Esophagus mucosa (tissue), 1 donor: ENCODE data around the gene SEPSECS. TPM values are rescaled to one million over a fixed set of nuclear protein-coding genes. Genes with fewer than 3 reads are reported as not detected.
"Not testable (repeated sequence)": the region's sequence is repeated elsewhere in the genome, so short reads cannot be mapped to it uniquely, and the experiment has no call there.

Source experiments
- ATAC-seq: fragments of 200-7000 bp; cut with Tn5 transposase; one replicate; pipeline ENCODE4 v1.9.1; 2020
- total RNA-seq: library from RNA; stranded (reverse); gene quantifications from one replicate; pipeline ENCODE4 v1.2.4, GENCODE V29; 2023
- donor health status: DM: yes; HTN: yes; CAD: no.

Gene SEPSECS
- total RNA-seq, 1 donor from 2014 or later, result 4.4 TPM

GRCh38 chr4:25108556-25108955, 51.7 kb downstream of the SEPSECS start:
- no peak for ATAC-seq

DNA sequence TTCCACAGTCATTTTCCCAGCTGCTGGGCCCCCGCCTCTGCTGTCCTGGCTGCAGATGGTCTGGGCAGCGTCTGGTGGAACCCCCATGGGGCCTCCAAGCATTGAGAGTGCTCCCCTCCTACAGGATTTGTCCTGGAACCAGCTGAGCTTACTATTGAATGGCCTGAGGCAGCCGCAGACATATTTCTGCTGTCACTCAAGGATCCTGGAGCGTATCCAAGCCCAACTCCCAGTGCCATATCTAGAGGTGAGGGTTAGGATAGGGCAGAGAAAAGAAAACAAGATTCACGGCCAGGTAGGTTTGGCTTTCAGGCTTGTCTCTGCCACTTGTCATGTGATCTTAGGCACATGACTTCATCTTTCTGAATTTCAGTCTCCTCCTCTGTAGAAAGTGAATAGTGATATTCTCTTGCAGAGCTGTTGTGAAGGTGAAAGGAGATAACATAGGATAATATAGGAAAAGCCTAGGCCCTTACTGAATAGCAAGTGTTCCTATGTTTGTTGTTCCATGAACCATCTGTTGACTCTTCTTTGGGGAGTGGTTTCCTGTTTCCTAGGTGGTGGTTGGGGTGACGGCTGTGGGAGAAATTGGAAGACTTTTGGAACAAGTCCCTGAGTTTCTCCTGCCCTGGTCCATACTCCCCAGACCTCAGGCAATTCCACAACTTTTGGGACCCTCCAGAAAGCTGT, 52.3 kb downstream of the SEPSECS start:
- no peak for ATAC-seq

GRCh38 chr4:25106363-25107151, 53.7 kb downstream of the SEPSECS start:
- ATAC-seq, result no peak

GRCh38 chr4:25104591-25104990, 55.7 kb downstream of the SEPSECS start:
- no peak for ATAC-seq

DNA sequence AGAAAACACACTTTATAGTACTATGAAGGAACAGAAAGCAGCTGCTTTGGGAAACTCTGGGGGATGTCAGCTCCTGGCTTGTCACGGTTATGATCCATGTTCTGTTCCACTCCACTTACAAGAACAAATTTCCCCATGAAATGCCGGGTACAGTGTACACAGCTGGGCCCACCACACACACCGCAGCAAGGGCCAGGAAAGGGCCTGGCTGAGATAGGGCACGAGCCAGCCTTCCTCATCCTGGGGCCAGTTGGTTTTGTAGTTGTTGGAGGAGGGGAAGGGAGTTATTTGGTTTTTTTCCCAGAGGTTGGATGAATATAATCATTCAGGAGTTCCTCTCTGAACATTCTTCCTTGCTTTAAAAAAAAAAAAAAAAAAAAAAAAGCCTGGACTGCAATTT, 56.8 kb downstream of the SEPSECS start:
- ATAC-seq, result no peak

- no peak for ATAC-seq
Observed at GRCh38 chr4:25101836-25102235, 58.4 kb downstream of the SEPSECS start.

- ATAC-seq, result no peak
Observed at GRCh38 chr4:25100710-25101109, 59.5 kb downstream of the SEPSECS start.

- ATAC-seq, result no peak
Observed at GRCh38 chr4:25100021-25100555, 60.2 kb downstream of the SEPSECS start.

DNA sequence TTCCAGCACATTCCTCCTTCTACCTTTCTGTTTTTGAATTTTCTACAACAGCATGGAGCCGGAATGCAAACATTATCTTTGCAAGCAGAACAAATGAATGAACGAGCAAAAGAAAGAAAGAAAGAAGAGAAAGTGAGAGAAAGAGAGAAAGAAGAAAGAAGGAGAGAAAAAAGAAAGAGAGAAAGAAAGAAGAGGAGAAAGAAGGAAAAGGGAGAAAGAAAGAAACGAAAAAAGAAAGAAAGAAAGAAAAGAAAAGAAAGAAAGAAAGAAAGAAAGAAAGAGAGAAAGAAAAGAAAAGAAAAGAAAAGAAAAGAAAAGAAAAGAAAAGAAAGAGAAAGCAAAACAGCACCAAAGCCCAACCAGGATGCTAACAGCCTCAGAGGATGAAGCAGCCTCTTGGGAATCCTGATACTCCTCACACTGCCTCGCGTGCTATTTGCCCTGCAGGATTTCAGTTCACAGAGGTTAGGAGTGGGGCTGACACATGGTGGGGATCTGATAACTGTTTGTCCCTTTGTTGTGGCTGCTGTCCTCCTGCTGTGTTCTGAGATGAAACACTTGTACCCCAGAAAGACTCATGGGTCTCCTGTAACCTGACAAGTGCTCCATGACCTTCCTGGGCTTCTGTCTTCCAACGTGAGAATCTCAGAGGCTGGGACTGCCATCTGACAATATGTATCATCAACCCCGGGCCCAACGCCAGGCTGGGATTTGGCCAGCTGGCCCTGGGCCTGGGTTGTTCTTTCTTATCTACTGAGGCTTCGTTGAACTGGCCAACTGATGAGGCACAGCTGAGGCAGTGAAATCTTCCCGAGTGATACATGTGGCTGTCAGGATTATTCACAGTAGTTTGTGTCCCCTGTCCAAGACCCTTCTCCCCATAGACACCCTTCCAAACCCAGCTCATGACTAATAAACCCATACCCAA, 61.0 kb downstream of the SEPSECS start:
- ATAC-seq, result peak; percentile 52

- ATAC-seq, result no peak
Observed at GRCh38 chr4:25096981-25097443, 63.2 kb downstream of the SEPSECS start.

GRCh38 chr4:25096251-25096980, 63.8 kb downstream of the SEPSECS start:
- no peak for ATAC-seq

- ATAC-seq, result no peak
Observed at GRCh38 chr4:25095837-25096236, 64.4 kb downstream of the SEPSECS start.

GRCh38 chr4:25092139-25092538, 68.1 kb downstream of the SEPSECS start:
- ATAC-seq, result no peak

GRCh38 chr4:25090516-25090915, 69.7 kb downstream of the SEPSECS start:
- no peak for ATAC-seq

DNA sequence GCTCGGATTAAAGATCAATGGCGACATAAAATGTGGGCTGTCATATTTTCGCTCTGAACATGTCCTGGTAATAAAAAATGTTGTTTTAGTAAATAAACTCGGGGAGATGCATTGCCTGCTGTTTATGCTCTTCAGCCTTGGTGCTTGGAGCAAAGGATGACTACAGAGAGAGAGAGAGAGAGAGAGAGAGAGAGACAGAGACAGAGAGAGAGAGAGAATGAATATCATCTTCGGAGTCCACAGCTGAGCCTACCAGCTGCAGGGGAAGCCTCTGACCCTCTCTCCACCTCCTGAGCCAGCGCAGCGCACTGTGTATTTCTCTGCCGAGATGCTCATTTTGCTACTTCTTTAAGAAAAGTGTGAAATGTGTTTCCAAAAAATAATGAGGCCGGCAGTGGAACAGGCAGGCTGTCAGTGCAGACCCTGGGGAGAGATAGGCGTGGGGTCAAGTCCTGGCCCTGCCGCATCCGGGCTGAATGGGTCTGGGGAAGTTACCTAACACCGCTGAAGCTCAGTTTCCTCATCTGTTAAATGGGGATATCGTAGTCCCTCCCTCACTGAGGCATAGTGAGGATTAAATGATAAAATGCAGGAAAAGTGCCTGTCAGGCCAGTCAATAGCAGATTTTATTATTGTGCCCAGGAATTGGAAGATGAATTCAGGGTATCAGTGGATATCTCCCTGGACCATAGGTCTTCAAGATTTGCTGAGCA, 71.0 kb downstream of the SEPSECS start:
- no peak for ATAC-seq

DNA sequence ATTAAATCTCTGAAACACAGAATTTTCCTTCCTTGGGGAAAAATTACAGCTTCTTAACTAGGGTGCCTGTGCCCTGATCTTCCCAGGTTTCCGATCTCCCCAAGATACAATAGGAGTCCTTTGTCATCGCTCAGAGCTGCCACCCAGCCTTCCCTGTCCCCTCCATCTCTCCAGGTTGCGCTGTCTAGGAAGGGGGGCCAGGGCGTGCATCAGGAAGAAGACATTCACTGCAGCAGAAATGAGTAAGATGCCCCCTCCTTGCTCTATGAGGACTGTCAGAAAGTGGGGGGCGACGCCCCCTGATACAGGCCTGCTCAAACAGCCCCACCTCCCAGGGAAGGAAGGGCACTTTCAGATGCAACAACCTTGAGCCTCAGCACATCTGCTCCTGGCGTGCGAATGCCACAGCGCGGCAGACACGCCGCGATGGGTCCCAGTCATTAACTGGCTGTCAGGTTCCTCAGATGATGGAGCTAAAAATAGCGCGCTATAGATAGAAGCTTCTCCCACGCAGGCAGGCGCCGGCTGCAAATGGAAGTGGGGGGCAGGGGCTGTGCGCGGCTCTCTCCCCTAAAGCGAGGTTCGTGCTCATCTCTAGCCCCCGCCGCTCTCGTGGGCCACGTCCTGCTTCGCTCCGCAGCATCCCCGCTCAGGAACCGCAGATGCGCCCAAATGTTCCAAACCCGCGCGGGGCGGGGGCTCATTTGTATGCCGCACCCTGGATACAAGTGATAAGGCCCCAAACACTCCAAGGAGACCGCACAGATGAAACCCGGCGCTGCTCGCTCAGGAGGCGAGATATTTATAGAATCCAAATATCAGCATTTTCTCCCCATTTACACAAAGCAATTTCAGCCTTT, 71.9 kb downstream of the SEPSECS start:
- ATAC-seq, result no peak

DNA sequence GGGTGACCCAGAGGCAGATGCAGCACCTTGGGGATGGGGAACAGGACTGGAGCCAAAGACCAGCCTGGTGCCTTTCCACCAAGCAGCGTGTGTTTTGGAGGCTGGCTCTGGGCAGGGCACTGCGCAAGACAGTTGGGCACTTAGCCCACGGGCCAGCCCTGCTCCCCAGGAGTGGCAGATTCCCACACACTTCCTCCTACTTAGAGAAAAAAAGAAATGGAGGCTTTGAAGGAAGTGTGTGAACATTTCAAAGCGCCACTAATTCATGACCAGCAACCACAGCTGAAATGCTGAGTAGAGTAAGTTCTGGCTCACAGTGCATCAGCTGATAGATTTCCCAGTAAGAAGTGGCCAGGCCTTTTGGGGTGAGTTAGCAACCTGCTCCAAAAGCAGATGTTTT, 74.6 kb downstream of the SEPSECS start:
- ATAC-seq, result peak; percentile 43

- not testable (repeated sequence) for ATAC-seq
Observed at GRCh38 chr4:25083441-25083840, 76.8 kb downstream of the SEPSECS start.

DNA sequence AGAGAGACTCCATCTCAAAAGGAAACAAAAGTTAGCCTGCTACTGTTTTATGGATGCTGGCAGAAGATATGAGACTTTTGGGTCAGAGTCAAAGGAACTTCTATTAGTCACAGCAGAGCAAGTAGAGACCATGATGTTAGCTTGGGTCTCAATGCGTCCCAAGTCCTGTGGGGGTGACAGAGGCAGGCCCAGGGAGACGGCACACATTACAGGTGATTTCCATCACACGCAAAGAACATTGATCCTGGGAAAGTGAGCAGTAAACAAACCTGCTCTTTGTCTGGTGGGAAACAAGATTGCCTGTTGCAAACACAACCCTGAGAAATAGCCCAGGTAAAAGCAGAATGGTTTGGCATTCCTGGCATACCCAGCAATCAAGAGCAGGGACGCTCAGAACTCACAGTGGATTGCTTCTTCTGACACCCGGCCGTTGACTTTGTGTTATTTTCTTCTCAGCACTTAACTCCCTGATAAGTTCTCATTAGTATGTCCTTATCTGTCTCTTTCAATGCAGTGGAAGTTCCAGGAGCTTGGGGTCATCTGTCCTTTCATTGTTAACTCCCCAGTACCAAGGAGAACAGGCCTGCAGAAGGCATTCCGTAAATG, 78.3 kb downstream of the SEPSECS start:
- ATAC-seq, result no peak

- ATAC-seq, result no peak
Observed at GRCh38 chr4:25080571-25080970, 79.7 kb downstream of the SEPSECS start.
